GM21447 (cell line): Measurements from ENCODE around the gene CEBPG.

Experiments
- ATAC-seq: cut with Tn5 transposase; IDR thresholded peaks from one replicate; pipeline ENCODE4 v1.9.1; 2021; ENCODE audit not compliant: unreplicated experiment

CEBPG gene

GRCh38 chr19:33405553-33406461 lies 32.3 kb downstream of the CEBPG start:
- no peak for ATAC-seq

- no peak for ATAC-seq
These were observed 33.1 kb downstream of the CEBPG start for GRCh38 chr19:33406521-33407139.

- ATAC-seq = no peak
These were observed 33.6 kb downstream of the CEBPG start for GRCh38 chr19:33407140-33407551.

GRCh38 chr19:33407716-33408115 lies 34.2 kb downstream of the CEBPG start:
- no peak for ATAC-seq

GRCh38 chr19:33408116-33408515 lies 34.6 kb downstream of the CEBPG start:
- no peak for ATAC-seq

GRCh38 chr19:33408538-33409434 lies 35.3 kb downstream of the CEBPG start:
- no peak for ATAC-seq

- ATAC-seq = no peak
These were observed 36.6 kb downstream of the CEBPG start for GRCh38 chr19:33409906-33410685.

GRCh38 chr19:33410915-33411401 lies 37.4 kb downstream of the CEBPG start:
- no peak for ATAC-seq

GRCh38 chr19:33411621-33412180 lies 38.2 kb downstream of the CEBPG start:
- ATAC-seq = no peak

GRCh38 chr19:33412601-33413425 lies 39.3 kb downstream of the CEBPG start:
- no peak for ATAC-seq

- ATAC-seq = no peak
These were observed 39.9 kb downstream of the CEBPG start for GRCh38 chr19:33413426-33413725.

GRCh38 chr19:33413868-33414666 lies 40.6 kb downstream of the CEBPG start:
- no peak for ATAC-seq

- ATAC-seq = no peak
These were observed 41.4 kb downstream of the CEBPG start for GRCh38 chr19:33414667-33415605.

- ATAC-seq = no peak
These were observed 43.1 kb downstream of the CEBPG start for GRCh38 chr19:33416307-33417215.

GRCh38 chr19:33417751-33418150 lies 44.2 kb downstream of the CEBPG start:
- no peak for ATAC-seq

- ATAC-seq = no peak
These were observed 45.0 kb downstream of the CEBPG start for GRCh38 chr19:33418461-33418860.
